K562 (cell line): ENCODE results near the gene CIART. TPM values are rescaled to one million over a fixed set of nuclear protein-coding genes. Genes with fewer than 3 reads are reported as not detected.

Experiments
- ATAC-seq: fragments of 200-7000 bp; cut with Tn5 transposase; 3 replicates; pipeline ENCODE4 v1.9.1; 2020; ENCODE audit warnings: moderate library complexity
- BruUV-seq: library from RNA; stranded (reverse); fragments of 400-500 nt; replicated peaks from 2 replicates; lab custom pipeline; 2021; lab: Mats Ljungman, UMichigan
- CTCF ChIA-PET: fragments of 300-600 bp; formaldehyde crosslinking; extraction: SDS; loops from one replicate; lab custom pipeline; 2021; ENCODE audit warnings: low intra/inter-chr PET ratio; lab: Yijun Ruan, JAX
- POLR2A ChIA-PET: fragments of 300-600, 350-650 bp; sonication (Branson Sonifier 250); formaldehyde crosslinking; extraction: SDS; loops from one replicate; lab custom pipeline; 2021; ENCODE audit warnings: antibody characterized with exemption, inconsistent platforms; lab: Yijun Ruan, JAX
- DNase-seq, 4 experiments: peaks; one replicate each; pipeline versions ENCODE4 v3.0.0 to v3.0.0-alpha.2; 2011 to 2018; ENCODE audit warnings: low spot score in 3 of 4, mixed read lengths in 3 of 4; ENCODE audit errors: extremely low read depth in 1 of 4
- FAIRE-seq: peaks from 2 replicates; lab custom pipeline; 2011; peaks lifted over from hg19 to GRCh38; lab: Jason Lieb, UNC
- H2AFZ ChIP-seq: 2 replicates; pipeline ENCODE4 v1.6.0; 2011; ENCODE audit warnings: low read depth, low read length, control low read depth, inconsistent platforms
- H3K27ac ChIP-seq: fragments of 200-600 bp; 3 replicates; pipeline ENCODE4 v1.8.0; 2011; ENCODE audit warnings: low read depth, mild to moderate bottlenecking, control low read depth, inconsistent platforms, low read length, moderate library complexity, mixed read lengths; ENCODE audit errors: extremely low read depth
- H3K27me3 ChIP-seq, 2 experiments: fragments of 300-600 bp in 1 of 2; 2 replicates in 1 of 2; 3 replicates in 1 of 2; pipeline versions ENCODE4 v1.6.0 to v1.8.0; 2011; ENCODE audit warnings: inconsistent platforms in 2 of 2, low read length in 2 of 2, mild to moderate bottlenecking in 1 of 2, mixed read lengths in 1 of 2, moderate library complexity in 1 of 2; ENCODE audit not compliant: control insufficient read depth in 2 of 2, insufficient read depth in 2 of 2
- H3K36me3 ChIP-seq: fragments of 300-600 bp; 3 replicates; pipeline ENCODE4 v1.8.0; 2011; ENCODE audit warnings: mild to moderate bottlenecking, low read length, inconsistent platforms; ENCODE audit not compliant: control insufficient read depth, insufficient read depth
- H3K4me1 ChIP-seq, 2 experiments: fragments of 200-600 bp in 1 of 2; replicated peaks in 1 of 2; 2 replicates in 1 of 2; 3 replicates in 1 of 2; pipeline versions ENCODE4 v1.5.1 to v1.8.0; 2011; ENCODE audit warnings: inconsistent platforms in 2 of 2, low read length in 2 of 2, mild to moderate bottlenecking in 1 of 2, mixed read lengths in 1 of 2, moderate library complexity in 1 of 2; ENCODE audit not compliant: control insufficient read depth in 2 of 2, insufficient read depth in 2 of 2
- H3K4me2 ChIP-seq: 2 replicates; pipeline ENCODE4 v1.6.1; 2011; ENCODE audit warnings: low read length, control low read depth, inconsistent platforms, mixed read lengths; ENCODE audit not compliant: insufficient read depth
- H3K4me3 ChIP-seq: fragments of 200-600 bp; sonication (generic), shearing (Covaris generic); 2 replicates; pipeline ENCODE4 v1.5.1; 2016; ENCODE audit warnings: control low read depth, inconsistent platforms
- H3K79me2 ChIP-seq: fragments of 200-600 bp; 3 replicates; pipeline ENCODE4 v1.8.0; 2011; ENCODE audit warnings: low read length, inconsistent platforms; ENCODE audit not compliant: control insufficient read depth, insufficient read depth
- H3K9ac ChIP-seq, 2 experiments: 2 replicates each; pipeline versions ENCODE4 v1.6.0 to v1.6.1; 2011; ENCODE audit warnings: low read depth in 2 of 2, low read length in 2 of 2, control low read depth in 1 of 2, inconsistent platforms in 1 of 2, mild to moderate bottlenecking in 1 of 2, mixed read lengths in 1 of 2; ENCODE audit not compliant: insufficient read depth in 1 of 2
- H3K9me1 ChIP-seq: one replicate; pipeline ENCODE4 v1.6.0; 2011; ENCODE audit warnings: inconsistent platforms, mild to moderate bottlenecking, low read length, moderate library complexity; ENCODE audit not compliant: control insufficient read depth, insufficient read depth
- H3K9me3 ChIP-seq: replicated peaks from 2 replicates; pipeline ENCODE4 v1.5.1; 2011; ENCODE audit warnings: low read depth, low read length, inconsistent platforms; ENCODE audit not compliant: control insufficient read depth, insufficient read depth
- H4K20me1 ChIP-seq: replicated peaks from 2 replicates; pipeline ENCODE4 v1.6.1; 2011; ENCODE audit warnings: low read length, inconsistent platforms, mixed read lengths; ENCODE audit not compliant: control insufficient read depth, insufficient read depth
- CHCHD3 ChIP-seq: fragments of 250-450 bp; sonication (Bioruptor Pico); IDR thresholded peaks from 2 replicates; pipeline ENCODE4 v2.1.2; 2022; ENCODE audit warnings: mild to moderate bottlenecking
- COPS2 ChIP-seq: fragments of 450-650 bp; conservative IDR thresholded peaks from 2 replicates; pipeline ENCODE4 v1.6.1; 2016; ENCODE audit warnings: mild to moderate bottlenecking, moderate library complexity
- E4F1 ChIP-seq: fragments of 250-450 bp; sonication (Bioruptor Pico); IDR thresholded peaks from 2 replicates; pipeline ENCODE4 v1.5.0; 2021; ENCODE audit warnings: mild to moderate bottlenecking, borderline replicate concordance
- HLTF ChIP-seq: fragments of 450-650 bp; IDR thresholded peaks from 2 replicates; pipeline ENCODE4 v1.6.1; 2016
- POLR2A ChIP-seq: fragments of 450-650 bp; conservative IDR thresholded peaks from 2 replicates; pipeline ENCODE4 v1.6.1; 2016
- RBM14 ChIP-seq: fragments of 200-400 bp; formaldehyde crosslinking; IDR thresholded peaks from 2 replicates; pipeline ENCODE4 v1.6.1; 2018; ENCODE audit warnings: low read depth, mild to moderate bottlenecking, low read length, moderate library complexity, borderline replicate concordance; ENCODE audit not compliant: insufficient read depth
- SUPT5H ChIP-seq: fragments of 450-650 bp; IDR thresholded peaks from 2 replicates; pipeline ENCODE4 v1.6.1; 2016
- WGBS: fragments of 100-300 bp; shearing (Covaris generic); methylation state at CpG from one replicate; pipeline ENCODE4 v1.1.6; 2016; ENCODE audit warnings: low coverage, mixed read lengths; ENCODE audit not compliant: insufficient coverage; ENCODE audit errors: missing lambda C conversion rate; 5-methylcytosine and 5-hydroxymethylcytosine counted together
- in situ Hi-C: fragments of 300-500 bp; cut with MboI; formaldehyde crosslinking; loops from 4 replicates; pipeline ENCODE4 v1.15.0; 2018; ENCODE audit warnings: inconsistent platforms, mixed read lengths
- intact Hi-C: fragments of 100-400 bp; cut with micrococcal nuclease; formaldehyde crosslinking; loops from 2 replicates; pipeline ENCODE4 v1.14.2; 2022
- polyA plus RNA-seq, 8 experiments: library from polyadenylated mRNA; depleted of rRNA in 4 of 8; stranded (reverse) in 5 of 8; unstranded in 3 of 8; fragments of >200 nt; fragmentation: Nextera tagmentation in 2 of 8; fragmentation: Illumina TruSeq in 1 of 8; extraction: Ambion mirVana in 2 of 8; extraction: Trizol in 1 of 8; gene quantifications; 2 replicates each; pipeline versions ENCODE4 v1.2.1 to v1.2.3, GENCODE V29; 2011 to 2014; ENCODE audit warnings: inconsistent platforms in 1 of 8, missing spikeins in 1 of 8
- total RNA-seq, 7 experiments: library from RNA; depleted of rRNA in 6 of 7; stranded (reverse); fragments of >200 nt in 6 of 7; fragmentation: Illumina TruSeq in 2 of 7; extraction: Trizol in 2 of 7; gene quantifications; 2 replicates each; pipeline versions ENCODE4 v1.2.1 to v1.2.3, GENCODE V29; 2011 to 2021; ENCODE audit warnings: low replicate concordance in 1 of 7

Gene CIART
- total and polyA plus RNA-seq, 9 of the 15 experiments (the other 6 are each of a cell fraction or from before 2014, with no cell fraction given): 0.07 to 0.35 (median 0.19) TPM; not detected in 2

GRCh38 chr1:150263549-150263948 is 18.8 kb upstream of the CIART start:
- no peak for DNase-seq
- Histone ChIP-seq H3K4me3 (no peak overlapping the region), H3K27me3 (no peaks in the 10 kb centered on the region; a peak in 1 of 5 replicates), H3K9me3 (no peaks in the 10 kb centered on the region), H3K79me2 (peaks cover 18% of the 10 kb centered on the region), H3K27ac (no peak overlapping the region), H3K4me2 (no peak overlapping the region), H4K20me1 (no peaks in the 10 kb centered on the region), H2AFZ (no peak overlapping the region), H3K4me1 (peaks cover 16 to 20% of the 10 kb centered on the region in 2 experiments)
- POLR2A ChIA-PET: interaction anchor here (0.5 to 1.7 kb wide), 4 partner anchors 9 to 338 kb away, joined by 3 to 6 read pairs (median 4); partner anchors contain the start of gene C1orf54
- no TSS peak for BruUV-seq
- WGBS: 41% methylated on average over 5 of the region's 6 CpGs
- no peak for ATAC-seq
- in situ Hi-C loops: no loop called here
- CTCF ChIA-PET: no interaction called here
- FAIRE-seq: no peak
- TF ChIP-seq COPS2 (no peak), SUPT5H (no peak), HLTF (no peak), CHCHD3 (CRISPR knock-in tag) (no peak), POLR2A (peak; percentile 49; the same call in 1 of the 2 replicates), E4F1 (CRISPR knock-in tag) (no peak), RBM14 (no peak)
- TF ChIP-seq, all 486 proteins: peak for 1
- H3K36me3 ChIP-seq: peaks cover 33% of the 10 kb centered on the region
- no peaks in the 10 kb centered on the region for H3K9me1 ChIP-seq
- no peak overlapping the region for H3K9ac ChIP-seq
- intact Hi-C loops: no loop called here
